ENCODE measurements around the gene EEA1. TPM values are rescaled to one million over a fixed set of nuclear protein-coding genes. Genes with fewer than 3 reads are reported as not detected.

Gene EEA1
- total RNA-seq, 1 experiment from 2014 or later = 14.9 TPM

DNA sequence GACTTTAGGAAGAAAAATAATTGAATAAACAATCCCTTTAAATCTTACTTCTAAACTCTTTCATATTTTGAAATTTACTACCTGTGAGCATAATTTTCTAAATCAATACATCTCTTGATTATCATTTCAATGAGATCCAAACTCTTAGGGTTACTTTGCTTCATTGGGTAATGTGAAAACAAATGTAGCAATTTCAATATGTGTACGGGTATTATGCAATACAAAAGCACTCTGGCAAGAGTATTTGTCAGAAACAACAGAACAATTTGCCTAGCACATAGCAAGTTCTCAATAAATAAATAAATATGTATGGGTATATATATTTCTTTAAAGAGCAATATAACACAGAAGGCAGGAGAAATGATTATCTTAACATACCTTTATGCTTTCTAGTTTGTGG lies 149.2 kb downstream of the EEA1 start:
- no peak for DNase-seq
- no peak overlapping the region for H2BK15ac ChIP-seq (ENCODE audit: low read depth, low read length)
- peaks cover 8 to 11% of the 10 kb centered on the region in 2 experiments for H3K4me1 Mint-ChIP-seq
- H3K56ac ChIP-seq (ENCODE audit: insufficient read length, low read depth, low read length) = no peak overlapping the region
- H4K20me1 ChIP-seq (ENCODE audit: control insufficient read depth, insufficient read depth, insufficient read length) = no peaks in the 10 kb centered on the region
- H3K4me2 ChIP-seq (ENCODE audit: insufficient read depth, insufficient read length, low read length) = no peak overlapping the region
- no CpG with 5 or more reads among the region's 1 CpG for WGBS (ENCODE audit: extremely low coverage, insufficient read length, low lambda C conversion rate)
- H4K5ac ChIP-seq (ENCODE audit: insufficient read length, low read depth, low read length) = no peak overlapping the region
- H4K8ac ChIP-seq (replicated peaks; ENCODE audit: insufficient read length, low read depth, low read length) = no peak overlapping the region
- H3K23me2 ChIP-seq (ENCODE audit: insufficient read length, low read depth, low read length, poor library complexity, severe bottlenecking) = no peaks in the 10 kb centered on the region
- no peak overlapping the region for H3T11ph ChIP-seq (ENCODE audit: low read length)
- H2BK5ac ChIP-seq (ENCODE audit: insufficient read length, low read length) = no peak overlapping the region
- H3K9me3 ChIP-seq (ENCODE audit: control insufficient read depth, low read depth, low read length) = no peaks in the 10 kb centered on the region
- no peak overlapping the region for H2AFZ ChIP-seq (ENCODE audit: low read length)
- H2AK5ac ChIP-seq (ENCODE audit: insufficient read length, low read length) = no peak overlapping the region
- H2BK120ac ChIP-seq (ENCODE audit: low read depth, low read length, poor library complexity, severe bottlenecking) = no peak overlapping the region
- TF ChIP-seq, protein P1, sequence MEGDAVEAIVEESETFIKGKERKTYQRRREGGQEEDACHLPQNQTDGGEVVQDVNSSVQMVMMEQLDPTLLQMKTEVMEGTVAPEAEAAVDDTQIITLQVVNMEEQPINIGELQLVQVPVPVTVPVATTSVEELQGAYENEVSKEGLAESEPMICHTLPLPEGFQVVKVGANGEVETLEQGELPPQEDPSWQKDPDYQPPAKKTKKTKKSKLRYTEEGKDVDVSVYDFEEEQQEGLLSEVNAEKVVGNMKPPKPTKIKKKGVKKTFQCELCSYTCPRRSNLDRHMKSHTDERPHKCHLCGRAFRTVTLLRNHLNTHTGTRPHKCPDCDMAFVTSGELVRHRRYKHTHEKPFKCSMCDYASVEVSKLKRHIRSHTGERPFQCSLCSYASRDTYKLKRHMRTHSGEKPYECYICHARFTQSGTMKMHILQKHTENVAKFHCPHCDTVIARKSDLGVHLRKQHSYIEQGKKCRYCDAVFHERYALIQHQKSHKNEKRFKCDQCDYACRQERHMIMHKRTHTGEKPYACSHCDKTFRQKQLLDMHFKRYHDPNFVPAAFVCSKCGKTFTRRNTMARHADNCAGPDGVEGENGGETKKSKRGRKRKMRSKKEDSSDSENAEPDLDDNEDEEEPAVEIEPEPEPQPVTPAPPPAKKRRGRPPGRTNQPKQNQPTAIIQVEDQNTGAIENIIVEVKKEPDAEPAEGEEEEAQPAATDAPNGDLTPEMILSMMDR (conservative IDR thresholded peaks at IDR 0.05) = no peak
- H3K27ac Mint-ChIP-seq = no peak overlapping the region
- H3K4ac ChIP-seq (ENCODE audit: low read depth, low read length) = no peak overlapping the region
- H3K4me3 Mint-ChIP-seq = no peak overlapping the region
- H3K36me3 Mint-ChIP-seq (ENCODE audit: insufficient read depth in 1 of 3, low read depth in 3 of 3) = peaks cover 0 to 10% (median 8%) of the 10 kb centered on the region in 3 experiments; a peak in 3 of 7 replicates
- no peaks in the 10 kb centered on the region for H3K27me3 ChIP-seq (ENCODE audit: insufficient read depth, low read length)
- no peak overlapping the region for H2BK20ac ChIP-seq (ENCODE audit: low read depth, low read length, poor library complexity, severe bottlenecking)
- no peak overlapping the region for H3K14ac ChIP-seq (ENCODE audit: insufficient read depth, low read length)
- H3K9me3 Mint-ChIP-seq = no peaks in the 10 kb centered on the region
- no peak overlapping the region for H3K23ac ChIP-seq (ENCODE audit: insufficient read length, low read depth, low read length)
- no peaks in the 10 kb centered on the region for H3K79me1 ChIP-seq (ENCODE audit: insufficient read depth, low read depth, low read length, poor library complexity, severe bottlenecking)
- no peak overlapping the region for H3K9ac ChIP-seq (ENCODE audit: extremely low read depth, insufficient read length, low read length)
- no peaks in the 10 kb centered on the region for H3K27me3 Mint-ChIP-seq (ENCODE audit: low read depth)
- H3K4me1 ChIP-seq (ENCODE audit: insufficient read depth, low read length) = no peaks in the 10 kb centered on the region
- H3K27ac ChIP-seq (ENCODE audit: insufficient read length, low read depth, low read length) = no peak overlapping the region
- H3K79me2 ChIP-seq (ENCODE audit: insufficient read depth, low read length) = no peaks in the 10 kb centered on the region
- H2BK12ac ChIP-seq (ENCODE audit: insufficient read length, low read depth, low read length) = no peak overlapping the region
- H3K18ac ChIP-seq (ENCODE audit: insufficient read length, low read depth, low read length) = no peak overlapping the region
- no peak overlapping the region for H4K91ac ChIP-seq (ENCODE audit: insufficient read length, low read depth, low read length)

All from H9 (cell line).